Endothelial cell of umbilical vein (primary cell): ENCODE data around the gene H2AZ2. TPM values are rescaled to one million over a fixed set of nuclear protein-coding genes. Genes with fewer than 3 reads are reported as not detected.
A peak's percentile ranks its signal among the peaks of the same experiment; 100 is the strongest.

Source experiments
- BruUV-seq: library from RNA; stranded (reverse); fragments of 400-500 nt; replicated peaks from 2 replicates; lab custom pipeline; 2021; lab: Mats Ljungman, UMichigan
- CTCF ChIA-PET: fragments of 300-600, 350-600 bp; sonication (Branson Sonifier 250); formaldehyde crosslinking; loops from one replicate; lab custom pipeline; 2021; ENCODE audit warnings: antibody characterized with exemption, inconsistent platforms; lab: Charles Lee
- POLR2A ChIA-PET: fragments of 300-600, 350-600 bp; sonication (Branson Sonifier 250); formaldehyde crosslinking; loops from one replicate; lab custom pipeline; 2021; ENCODE audit warnings: antibody characterized with exemption, inconsistent platforms; lab: Charles Lee
- DNase-seq: peaks from one replicate; pipeline ENCODE4 v3.0.0-alpha.2; 2011; ENCODE audit warnings: low read depth, low spot score
- FAIRE-seq: peaks from 2 replicates; lab custom pipeline; 2011; peaks lifted over from hg19 to GRCh38; lab: Jason Lieb, UNC
- H2AFZ ChIP-seq: 2 replicates; pipeline ENCODE4 v1.6.0; 2012; ENCODE audit warnings: low read depth, low read length, control low read depth, inconsistent platforms
- H3K27ac ChIP-seq: 2 replicates; pipeline ENCODE4 v1.5.1; 2011; ENCODE audit warnings: low read depth, mild to moderate bottlenecking, control low read depth, low read length, moderate library complexity; ENCODE audit not compliant: insufficient read depth
- H3K27me3 ChIP-seq, 2 experiments: 2 replicates each; pipeline versions ENCODE4 v1.6.0 to v1.6.1; 2011; ENCODE audit warnings: low read length in 2 of 2, mixed read lengths in 1 of 2; ENCODE audit not compliant: control insufficient read depth in 2 of 2, insufficient read depth in 2 of 2
- H3K36me3 ChIP-seq, 2 experiments: 2 replicates in 1 of 2; 3 replicates in 1 of 2; pipeline ENCODE4 v1.5.1; 2011; ENCODE audit warnings: low read length in 2 of 2, mild to moderate bottlenecking in 1 of 2, moderate library complexity in 1 of 2; ENCODE audit not compliant: control insufficient read depth in 2 of 2, insufficient read depth in 2 of 2; ENCODE audit errors: extremely low read depth in 1 of 2
- H3K4me1 ChIP-seq: 3 replicates; pipeline ENCODE4 v1.5.1; 2011; ENCODE audit warnings: mild to moderate bottlenecking, low read length; ENCODE audit not compliant: control insufficient read depth, insufficient read depth; ENCODE audit errors: extremely low read depth
- H3K4me2 ChIP-seq: 2 replicates; pipeline ENCODE4 v1.6.1; 2011; ENCODE audit warnings: low read length, control low read depth, mixed read lengths; ENCODE audit not compliant: insufficient read depth
- H3K4me3 ChIP-seq, 3 experiments: fragments of 200-600 bp in 1 of 3; sonication (generic), shearing (Covaris generic) in 1 of 3; replicated peaks in 1 of 3; 2 replicates each; pipeline ENCODE4 v1.5.1; 2011 to 2016; ENCODE audit warnings: control low read depth in 3 of 3, low read length in 3 of 3, mild to moderate bottlenecking in 2 of 3, inconsistent platforms in 1 of 3, low read depth in 1 of 3, moderate library complexity in 1 of 3; ENCODE audit not compliant: insufficient read depth in 1 of 3
- H3K79me2 ChIP-seq: 2 replicates; pipeline ENCODE4 v1.6.0; 2012; ENCODE audit warnings: low read length, inconsistent platforms; ENCODE audit not compliant: control insufficient read depth, insufficient read depth
- H3K9ac ChIP-seq: replicated peaks from 2 replicates; pipeline ENCODE3; 2011; ENCODE audit warnings: low read length, control low read depth; ENCODE audit not compliant: insufficient read depth; ENCODE audit errors: extremely low read depth
- H3K9me1 ChIP-seq: replicated peaks from 3 replicates; pipeline ENCODE4 v1.6.0; 2011; ENCODE audit warnings: mild to moderate bottlenecking, low read length; ENCODE audit not compliant: control insufficient read depth, insufficient read depth; ENCODE audit errors: extremely low read depth
- H3K9me3 ChIP-seq: replicated peaks from 2 replicates; pipeline ENCODE4 v1.5.1; 2012; ENCODE audit warnings: low read length, inconsistent platforms; ENCODE audit not compliant: control insufficient read depth, insufficient read depth
- H4K20me1 ChIP-seq: replicated peaks from 2 replicates; pipeline ENCODE3; 2011; ENCODE audit warnings: mild to moderate bottlenecking, low read length; ENCODE audit not compliant: control insufficient read depth, insufficient read depth; ENCODE audit errors: extremely low read depth
- EZH2 ChIP-seq: IDR thresholded peaks from 2 replicates; pipeline ENCODE4 v1.6.1; 2012; ENCODE audit warnings: borderline replicate concordance, low read depth, mild to moderate bottlenecking, moderate library complexity, low read length, inconsistent platforms; ENCODE audit not compliant: severe bottlenecking
- FOS ChIP-seq: IDR thresholded peaks from 2 replicates; pipeline ENCODE4 v1.6.1; 2011; ENCODE audit warnings: mild to moderate bottlenecking, low read length, moderate library complexity, borderline replicate concordance; ENCODE audit not compliant: insufficient read depth
- GATA2 ChIP-seq: IDR thresholded peaks from 2 replicates; pipeline ENCODE4 v1.7.0; 2011; ENCODE audit warnings: low read depth, mild to moderate bottlenecking, moderate library complexity, mixed read lengths, low read length; ENCODE audit not compliant: insufficient read length, insufficient read depth
- JUN ChIP-seq: IDR thresholded peaks from 2 replicates; pipeline ENCODE4 v1.6.1; 2011; ENCODE audit warnings: borderline replicate concordance, low read depth; ENCODE audit not compliant: insufficient read length, insufficient read depth
- MYC ChIP-seq: IDR thresholded peaks from one replicate; pipeline ENCODE4 v1.6.1; 2011; ENCODE audit warnings: mild to moderate bottlenecking, low read depth, low read length
- POLR2A ChIP-seq: IDR thresholded peaks from 2 replicates; pipeline ENCODE4 v1.6.1; 2012; ENCODE audit warnings: low read depth, mild to moderate bottlenecking, control low read depth, low read length
- POLR2AphosphoS5 ChIP-seq: IDR thresholded peaks from 2 replicates; pipeline ENCODE4 v1.6.1; 2012; ENCODE audit warnings: low read depth, mild to moderate bottlenecking, control low read depth, low read length, moderate library complexity; ENCODE audit not compliant: insufficient read depth
- dilution Hi-C: fragments of 300-500 bp; cut with MboI; formaldehyde crosslinking; loops from one replicate; pipeline ENCODE4 v1.15.0; 2019; ENCODE audit warnings: low sequenced_read_pairs; ENCODE audit not compliant: extremely low pct_ligation_motif_present
- intact Hi-C: fragments of 100-400 bp; cut with micrococcal nuclease; formaldehyde crosslinking; loops from one replicate; pipeline ENCODE4 v1.10.0; 2022
- polyA plus RNA-seq, 4 experiments: library from polyadenylated mRNA; depleted of rRNA in 3 of 4; stranded (reverse) in 3 of 4; unstranded in 1 of 4; fragments of >200 nt; gene quantifications; 2 replicates each; pipeline versions ENCODE4 v1.2.1 to v1.2.3, GENCODE V29; 2011 to 2012; ENCODE audit warnings: missing spikeins in 1 of 4
- total RNA-seq: library from RNA; stranded (reverse); gene quantifications from 2 replicates; pipeline ENCODE4 v1.2.3, GENCODE V29; 2021
- TF ChIP-seq, protein P1 (sequence below): IDR thresholded peaks from 2 replicates; pipeline ENCODE4 v1.6.1; 2011; ENCODE audit not compliant: insufficient read depth, insufficient read length
- TF ChIP-seq, protein P2 (sequence below), 2 donors: IDR thresholded peaks; 1 replicate in 1 of 2; 2 replicates in 1 of 2; pipeline ENCODE4 v1.5.1; 2011; ENCODE audit warnings: low read length in 2 of 2, mild to moderate bottlenecking in 2 of 2, moderate library complexity in 2 of 2, control low read depth in 1 of 2, inconsistent platforms in 1 of 2, low read depth in 1 of 2; ENCODE audit not compliant: insufficient read depth in 1 of 2; ENCODE audit errors: extremely low read depth in 1 of 2

The H2AZ2 gene
- total and polyA plus RNA-seq, 2 donors (not counting 3 experiments of a cell fraction or from before 2014, with no cell fraction given), result 225 to 232 TPM

- Histone ChIP-seq H3K36me3 (no peaks in the 10 kb centered on the region), H2AFZ (no peak overlapping the region), H3K9me3 (no peaks in the 10 kb centered on the region), H3K4me1 (no peaks in the 10 kb centered on the region), H3K9ac (no peak overlapping the region), H3K79me2 (no peaks in the 10 kb centered on the region), H3K4me3 (no peak overlapping the region), H3K27me3 (no peaks in the 10 kb centered on the region), H3K9me1 (no peaks in the 10 kb centered on the region), H3K27ac (no peak overlapping the region), H3K4me2 (no peak overlapping the region), H4K20me1 (no peaks in the 10 kb centered on the region)
- ChIA-PET CTCF (interaction anchor here (1.0 to 1.8 kb wide), 3 partner anchors 13 to 36 kb away, joined by 4 to 5 read pairs (median 4); no protein-coding TSS in a partner anchor), POLR2A (no interaction called here)
- no TSS peak for BruUV-seq
- intact Hi-C loops, result no loop called here
- TF ChIP-seq MYC (no peak), FOS (peak; percentile 19), EZH2 (no peak)
- dilution Hi-C loops, result no loop called here
- DNase-seq, result no peak
- FAIRE-seq, result peak; percentile 80
Observed at GRCh38 chr7:44811093-44811492, 36.8 kb downstream of the H2AZ2 start.

DNA sequence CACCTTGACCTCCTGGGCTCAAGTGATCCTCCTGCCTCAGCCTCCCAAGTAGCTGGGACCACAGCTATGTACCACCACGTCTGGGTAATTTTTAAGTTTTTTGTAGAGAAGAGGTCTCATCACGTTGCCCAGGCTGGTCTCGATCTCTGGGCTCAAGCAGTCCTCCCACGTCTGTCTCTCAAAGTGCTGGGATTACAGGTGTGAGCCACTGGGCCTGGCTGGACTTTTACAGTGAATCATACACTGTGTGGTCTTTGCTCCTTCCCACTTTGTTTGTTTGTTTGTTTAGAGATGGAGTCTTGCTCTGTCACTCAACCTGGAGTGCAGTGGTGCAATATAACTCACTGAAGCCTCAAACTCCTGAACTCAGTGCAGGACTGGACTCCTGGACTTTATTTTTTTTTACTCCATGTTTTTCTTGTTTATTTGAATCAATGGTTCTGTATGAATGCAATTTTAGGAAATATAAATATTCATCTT lies 38.9 kb downstream of the H2AZ2 start:
- Histone ChIP-seq H3K27me3 (no peaks in the 10 kb centered on the region), H3K9me1 (no peaks in the 10 kb centered on the region), H3K36me3 (peaks cover 0 to 3% of the 10 kb centered on the region in 2 experiments), H3K79me2 (no peaks in the 10 kb centered on the region), H3K4me3 (no peak overlapping the region), H3K4me1 (no peaks in the 10 kb centered on the region), H4K20me1 (no peaks in the 10 kb centered on the region), H3K9ac (no peak overlapping the region), H3K27ac (no peak overlapping the region), H3K9me3 (no peaks in the 10 kb centered on the region), H2AFZ (no peak overlapping the region), H3K4me2 (no peak overlapping the region)
- ChIA-PET POLR2A (interaction anchor here (0.6 kb wide), 1 partner anchor 148 kb away, joined by 6 read pairs; no protein-coding TSS in a partner anchor), CTCF (interaction anchor here (1.2 kb wide), 1 partner anchor 10 kb away, joined by 3 read pairs; no protein-coding TSS in a partner anchor)
- no TSS peak for BruUV-seq
- intact Hi-C loops, result no loop called here
- no peak for FAIRE-seq
- dilution Hi-C loops, result no loop called here
- DNase-seq, result no peak
- TF ChIP-seq GATA2, result no peak
- TF ChIP-seq JUN, result no peak
- TF ChIP-seq POLR2A, result no peak
- TF ChIP-seq, protein P1, sequence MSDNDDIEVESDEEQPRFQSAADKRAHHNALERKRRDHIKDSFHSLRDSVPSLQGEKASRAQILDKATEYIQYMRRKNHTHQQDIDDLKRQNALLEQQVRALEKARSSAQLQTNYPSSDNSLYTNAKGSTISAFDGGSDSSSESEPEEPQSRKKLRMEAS, result no peak
- no peak for TF ChIP-seq EZH2
- TF ChIP-seq, protein P2, sequence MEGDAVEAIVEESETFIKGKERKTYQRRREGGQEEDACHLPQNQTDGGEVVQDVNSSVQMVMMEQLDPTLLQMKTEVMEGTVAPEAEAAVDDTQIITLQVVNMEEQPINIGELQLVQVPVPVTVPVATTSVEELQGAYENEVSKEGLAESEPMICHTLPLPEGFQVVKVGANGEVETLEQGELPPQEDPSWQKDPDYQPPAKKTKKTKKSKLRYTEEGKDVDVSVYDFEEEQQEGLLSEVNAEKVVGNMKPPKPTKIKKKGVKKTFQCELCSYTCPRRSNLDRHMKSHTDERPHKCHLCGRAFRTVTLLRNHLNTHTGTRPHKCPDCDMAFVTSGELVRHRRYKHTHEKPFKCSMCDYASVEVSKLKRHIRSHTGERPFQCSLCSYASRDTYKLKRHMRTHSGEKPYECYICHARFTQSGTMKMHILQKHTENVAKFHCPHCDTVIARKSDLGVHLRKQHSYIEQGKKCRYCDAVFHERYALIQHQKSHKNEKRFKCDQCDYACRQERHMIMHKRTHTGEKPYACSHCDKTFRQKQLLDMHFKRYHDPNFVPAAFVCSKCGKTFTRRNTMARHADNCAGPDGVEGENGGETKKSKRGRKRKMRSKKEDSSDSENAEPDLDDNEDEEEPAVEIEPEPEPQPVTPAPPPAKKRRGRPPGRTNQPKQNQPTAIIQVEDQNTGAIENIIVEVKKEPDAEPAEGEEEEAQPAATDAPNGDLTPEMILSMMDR (IDR thresholded peaks at IDR 0.05; ENCODE audit: extremely low read depth in 1 of 2, insufficient read depth in 1 of 2, low read depth in 1 of 2, low read length in 2 of 2), result no peak
- no peak for TF ChIP-seq POLR2AphosphoS5
- no peak for TF ChIP-seq FOS
- no peak for TF ChIP-seq MYC
